H1 (cell line): ENCODE results near the gene GYPE. TPM values are rescaled to one million over a fixed set of nuclear protein-coding genes. Genes with fewer than 3 reads are reported as not detected.
"Not testable (repeated sequence)": the region's sequence is repeated elsewhere in the genome, so short reads cannot be mapped to it uniquely, and the experiment has no call there.

Experiments
- CTCF ChIA-PET: fragments of 300-600 bp; sonication (Branson Sonifier 250); formaldehyde crosslinking; loops from one replicate; lab custom pipeline; 2021; ENCODE audit not compliant: partially characterized antibody; lab: Charles Lee
- POLR2A ChIA-PET: fragments of 300-600 bp; sonication (Branson Sonifier 250); formaldehyde crosslinking; loops from one replicate; lab custom pipeline; 2021; ENCODE audit warnings: inconsistent platforms; ENCODE audit not compliant: partially characterized antibody; lab: Charles Lee
- DNase-seq, 2 experiments: peaks; one replicate each; pipeline versions ENCODE4 v3.0.0 to v3.0.0-alpha.2; 2010 to 2022; ENCODE audit warnings: low spot score in 2 of 2, low read depth in 1 of 2, mixed read lengths in 1 of 2
- FAIRE-seq: peaks from 2 replicates; lab custom pipeline; 2011; peaks lifted over from hg19 to GRCh38; lab: Jason Lieb, UNC
- H2AFZ ChIP-seq: 2 replicates; pipeline ENCODE4 v1.8.1; 2012; ENCODE audit warnings: low read length, inconsistent platforms
- H2AK5ac ChIP-seq: 2 replicates; pipeline ENCODE4 v1.6.1; 2013; ENCODE audit warnings: low read depth, low read length
- H2BK120ac ChIP-seq: replicated peaks from 2 replicates; pipeline ENCODE3; 2013; ENCODE audit warnings: low read depth, low read length, inconsistent platforms
- H2BK12ac ChIP-seq: 2 replicates; pipeline ENCODE4 v1.6.1; 2013; ENCODE audit warnings: low read depth, low read length
- H2BK15ac ChIP-seq: 2 replicates; pipeline ENCODE4 v1.6.1; 2013; ENCODE audit warnings: low read length
- H2BK20ac ChIP-seq: 2 replicates; pipeline ENCODE4 v1.6.1; 2013; ENCODE audit warnings: low read length
- H2BK5ac ChIP-seq: 2 replicates; pipeline ENCODE4 v1.6.1; 2013; ENCODE audit warnings: low read depth, low read length
- H3K14ac ChIP-seq: 2 replicates; pipeline ENCODE4 v1.6.1; 2013; ENCODE audit warnings: inconsistent platforms; ENCODE audit not compliant: insufficient read length
- H3K18ac ChIP-seq: 2 replicates; pipeline ENCODE4 v1.6.1; 2013; ENCODE audit warnings: low read length; ENCODE audit errors: extremely low read depth
- H3K23ac ChIP-seq: 2 replicates; pipeline ENCODE4 v1.6.1; 2013; ENCODE audit warnings: inconsistent platforms; ENCODE audit not compliant: insufficient read length
- H3K23me2 ChIP-seq: 2 replicates; pipeline ENCODE4 v1.6.1; 2013; ENCODE audit warnings: low read depth, low read length
- H3K27ac ChIP-seq: 2 replicates; pipeline ENCODE4 v1.6.1; 2011; ENCODE audit warnings: low read depth, low read length, inconsistent platforms
- H3K27me3 ChIP-seq, 4 experiments: replicated peaks in 1 of 4; 1 replicate in 1 of 4; 2 replicates in 3 of 4; pipeline versions ENCODE4 v1.6.1 to v1.8.1; 2011 to 2013; ENCODE audit warnings: low read length in 3 of 4, mild to moderate bottlenecking in 3 of 4, inconsistent platforms in 2 of 4, mixed read lengths in 2 of 4, moderate library complexity in 1 of 4; ENCODE audit not compliant: control insufficient read depth in 3 of 4, insufficient read depth in 3 of 4; ENCODE audit errors: extremely low read depth in 1 of 4
- H3K36me3 ChIP-seq, 4 experiments: 2 replicates each; pipeline versions ENCODE4 v1.6.1 to v1.8.1; 2011 to 2013; ENCODE audit warnings: mild to moderate bottlenecking in 4 of 4, low read length in 3 of 4, moderate library complexity in 2 of 4, control low read depth in 1 of 4, inconsistent platforms in 1 of 4; ENCODE audit not compliant: insufficient read depth in 4 of 4, control insufficient read depth in 2 of 4
- H3K4ac ChIP-seq: replicated peaks from 2 replicates; pipeline ENCODE3; 2013; ENCODE audit warnings: low read length, low read depth, mixed read lengths, inconsistent platforms; ENCODE audit not compliant: insufficient read length
- H3K4me1 ChIP-seq, 4 experiments: replicated peaks in 1 of 4; 1 replicate in 1 of 4; 2 replicates in 3 of 4; pipeline versions ENCODE4 v1.6.1 to v1.8.1; 2011 to 2013; ENCODE audit warnings: low read length in 3 of 4, inconsistent platforms in 2 of 4, mixed read lengths in 1 of 4; ENCODE audit not compliant: insufficient read depth in 4 of 4, control insufficient read depth in 3 of 4
- H3K4me2 ChIP-seq, 2 experiments: 2 replicates each; pipeline versions ENCODE4 v1.6.1 to v1.8.1; 2011 to 2013; ENCODE audit warnings: low read depth in 2 of 2, low read length in 2 of 2, control low read depth in 1 of 2, inconsistent platforms in 1 of 2, mild to moderate bottlenecking in 1 of 2; ENCODE audit not compliant: insufficient read depth in 1 of 2
- H3K4me3 ChIP-seq, 4 experiments: fragments of 200-600, 300-600 bp in 1 of 4; sonication (generic), shearing (Covaris generic), sonication (Bioruptor Twin) in 1 of 4; 2 replicates each; pipeline versions ENCODE4 v1.5.1 to v1.8.1; 2011 to 2016; ENCODE audit warnings: low read length in 4 of 4, low read depth in 3 of 4, control low read depth in 2 of 4, inconsistent platforms in 2 of 4, mild to moderate bottlenecking in 2 of 4, mixed read lengths in 1 of 4, moderate library complexity in 1 of 4; ENCODE audit not compliant: insufficient read depth in 2 of 4; ENCODE audit errors: extremely low read depth in 1 of 4
- H3K56ac ChIP-seq: replicated peaks from 2 replicates; pipeline ENCODE3; 2013; ENCODE audit warnings: low read depth, mild to moderate bottlenecking, mixed read lengths, low read length, inconsistent platforms; ENCODE audit not compliant: insufficient read length
- H3K79me1 ChIP-seq: 2 replicates; pipeline ENCODE4 v1.6.1; 2013; ENCODE audit warnings: low read depth, low read length, control low read depth
- H3K79me2 ChIP-seq, 2 experiments: 2 replicates each; pipeline versions ENCODE4 v1.6.1 to v1.8.1; 2012 to 2013; ENCODE audit warnings: low read length in 2 of 2, mild to moderate bottlenecking in 2 of 2, inconsistent platforms in 1 of 2; ENCODE audit not compliant: insufficient read depth in 2 of 2, control insufficient read depth in 1 of 2
- H3K9ac ChIP-seq, 4 experiments: replicated peaks in 1 of 4; 1 replicate in 1 of 4; 2 replicates in 3 of 4; pipeline versions ENCODE4 v1.6.1 to v1.8.1; 2011 to 2013; ENCODE audit warnings: low read depth in 3 of 4, low read length in 3 of 4, control low read depth in 2 of 4, mild to moderate bottlenecking in 2 of 4, moderate library complexity in 2 of 4, inconsistent platforms in 1 of 4; ENCODE audit errors: extremely low read depth in 1 of 4
- H3K9me3 ChIP-seq, 2 experiments: 2 replicates each; pipeline versions ENCODE4 v1.6.1 to v1.8.1; 2012 to 2013; ENCODE audit warnings: mild to moderate bottlenecking in 2 of 2, moderate library complexity in 2 of 2, control low read depth in 1 of 2, inconsistent platforms in 1 of 2, low read depth in 1 of 2, low read length in 1 of 2, mixed read lengths in 1 of 2; ENCODE audit not compliant: insufficient read depth in 2 of 2
- H4K20me1 ChIP-seq, 2 experiments: replicated peaks in 1 of 2; 2 replicates each; pipeline versions ENCODE3 to v1.8.1; 2011 to 2013; ENCODE audit warnings: inconsistent platforms in 2 of 2, low read length in 2 of 2, mild to moderate bottlenecking in 1 of 2; ENCODE audit not compliant: insufficient read depth in 2 of 2, control insufficient read depth in 1 of 2
- H4K5ac ChIP-seq: 2 replicates; pipeline ENCODE4 v1.6.1; 2013; ENCODE audit warnings: low read length, low read depth, mixed read lengths, inconsistent platforms; ENCODE audit not compliant: insufficient read length
- H4K8ac ChIP-seq: 2 replicates; pipeline ENCODE4 v1.8.0; 2013; ENCODE audit warnings: mild to moderate bottlenecking, moderate library complexity, low read length, inconsistent platforms; ENCODE audit not compliant: insufficient read depth; ENCODE audit errors: extremely low read depth
- H4K91ac ChIP-seq: replicated peaks from 2 replicates; pipeline ENCODE3; 2013; ENCODE audit warnings: low read length, mixed read lengths, inconsistent platforms; ENCODE audit not compliant: insufficient read length
- WGBS, 2 experiments: shearing (Covaris generic) in 1 of 2; methylation state at CpG; one replicate each; pipeline versions ENCODE4 v1.1.6 to v1.1.7; 2013 to 2015; ENCODE audit warnings: low lambda C conversion rate in 2 of 2, mixed read lengths in 2 of 2, inconsistent platforms in 1 of 2, low coverage in 1 of 2, missing lambda C conversion rate in 1 of 2; ENCODE audit not compliant: insufficient replicate concordance in 2 of 2, insufficient coverage in 1 of 2, insufficient read length in 1 of 2; ENCODE audit errors: extremely low coverage in 1 of 2, missing lambda C conversion rate in 1 of 2; 5-methylcytosine and 5-hydroxymethylcytosine counted together
- polyA plus RNA-seq, 7 experiments: library from polyadenylated mRNA; depleted of rRNA in 3 of 7; stranded (reverse) in 5 of 7; unstranded in 2 of 7; fragments of >200 nt in 5 of 7; fragments of 200-250 nt in 2 of 7; gene quantifications; 1 replicate in 5 of 7; 2 replicates in 1 of 7; 4 replicates in 1 of 7; pipeline versions ENCODE4 v1.2.1 to v1.2.3, GENCODE V29; 2011 to 2013; ENCODE audit warnings: missing spikeins in 2 of 7, mixed read lengths in 2 of 7
- total RNA-seq: library from RNA; stranded (reverse); fragmentation: NEBNext Ultra II Directional; extraction: Animal tissue kit (Norgen Biotek cat#: 25700); gene quantifications from 2 replicates; pipeline ENCODE4 v1.2.1, GENCODE V29; 2021

The GYPE gene
- total and polyA plus RNA-seq, 2 of the 8 experiments (the other 6 are each of a cell fraction or from before 2014, with no cell fraction given), result not detected

- H3K79me2 ChIP-seq, H3K4me1 ChIP-seq, POLR2A ChIA-PET, H2BK120ac ChIP-seq, H2BK5ac ChIP-seq, H4K5ac ChIP-seq, H3K79me1 ChIP-seq, H3K18ac ChIP-seq, H4K8ac ChIP-seq, H3K4me3 ChIP-seq, H3K23ac ChIP-seq, H3K23me2 ChIP-seq, DNase-seq, H3K4me2 ChIP-seq, H2AK5ac ChIP-seq, H3K9me3 ChIP-seq, H4K91ac ChIP-seq, H3K14ac ChIP-seq, H2BK20ac ChIP-seq, H3K9ac ChIP-seq, H3K27ac ChIP-seq, FAIRE-seq, H3K36me3 ChIP-seq, H2BK12ac ChIP-seq, H2BK15ac ChIP-seq, H3K4ac ChIP-seq, H4K20me1 ChIP-seq, CTCF ChIA-PET, H2AFZ ChIP-seq, H3K27me3 ChIP-seq, H3K56ac ChIP-seq: not testable (repeated sequence)
- 88% methylated on average over 2 of the region's 3 CpGs; no CpG with 5 or more reads in 1 of the 2 experiments for WGBS, 2 experiments
These were observed 34.7 kb downstream of the GYPE start for GRCh38 chr4:143870523-143871268.

GRCh38 chr4:143869925-143870324 is 35.4 kb downstream of the GYPE start:
- H4K8ac ChIP-seq, H3K79me2 ChIP-seq, H3K56ac ChIP-seq, H3K36me3 ChIP-seq, H3K4ac ChIP-seq, H3K14ac ChIP-seq, H3K18ac ChIP-seq, H2BK20ac ChIP-seq, DNase-seq, CTCF ChIA-PET, POLR2A ChIA-PET, H4K91ac ChIP-seq, H3K4me1 ChIP-seq, H3K9me3 ChIP-seq, H3K4me2 ChIP-seq, H4K20me1 ChIP-seq, H2BK120ac ChIP-seq, H3K4me3 ChIP-seq, FAIRE-seq, H2BK5ac ChIP-seq, H4K5ac ChIP-seq, H2BK15ac ChIP-seq, H3K79me1 ChIP-seq, H3K23me2 ChIP-seq, H2AK5ac ChIP-seq, H3K27me3 ChIP-seq, H2BK12ac ChIP-seq, H3K27ac ChIP-seq, H3K23ac ChIP-seq, H2AFZ ChIP-seq, H3K9ac ChIP-seq: not testable (repeated sequence)
- 81% methylated on average over 3 of the region's 3 CpGs; no CpG with 5 or more reads in 1 of the 2 experiments for WGBS, 2 experiments
